ENCODE measurements around the gene DHPS. TPM values are rescaled to one million over a fixed set of nuclear protein-coding genes. Genes with fewer than 3 reads are reported as not detected.
"Not testable (repeated sequence)": the region's sequence is repeated elsewhere in the genome, so short reads cannot be mapped to it uniquely, and the experiment has no call there.

Gene DHPS
- total RNA-seq, 1 experiment from 2014 or later = 128 TPM

DNA sequence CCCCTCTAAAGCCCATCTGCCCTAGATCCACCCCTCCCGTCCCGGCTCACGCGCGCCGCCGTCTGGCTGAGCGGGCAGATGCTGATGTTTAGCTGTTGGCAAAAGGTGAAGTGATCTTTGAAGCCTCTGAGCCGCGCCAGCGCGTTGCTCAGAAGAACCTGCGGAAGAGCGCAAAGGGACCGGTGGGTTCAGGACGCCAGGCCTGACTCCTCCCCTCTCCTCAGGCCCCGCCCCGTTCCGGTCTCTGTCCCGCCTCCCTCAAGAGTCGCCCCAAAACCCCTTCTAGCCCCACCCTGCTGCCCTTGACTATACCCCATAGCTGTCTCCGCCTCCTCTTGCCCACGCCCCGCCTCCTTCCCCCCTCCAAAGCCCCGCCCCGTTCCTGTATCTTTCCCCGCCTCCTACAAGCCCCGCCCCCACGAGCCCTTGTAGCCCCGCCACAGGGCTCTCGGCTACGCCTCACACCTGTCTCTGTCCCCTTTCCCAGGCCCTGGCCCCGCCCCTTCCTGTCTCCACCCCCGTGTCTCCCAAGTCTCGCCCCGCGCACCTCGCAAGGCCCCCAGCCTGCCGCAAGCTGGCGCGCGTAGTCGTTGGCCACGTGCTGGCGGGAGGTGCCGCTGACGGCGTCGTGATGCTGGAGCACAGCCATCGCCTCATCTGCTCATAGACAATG, 24.6 kb downstream of the DHPS start:
- peak in 1 of 2 experiments; percentile 42 for DNase-seq
- Histone ChIP-seq H3K27ac (no peak overlapping the region), H3K4me1 (no peaks in the 10 kb centered on the region), H3K36me3 (peaks cover 55% of the 10 kb centered on the region), H3K27me3 (no peaks in the 10 kb centered on the region), H3K4me3 (no peak overlapping the region), H3K9me3 (replicated peaks) (no peaks in the 10 kb centered on the region; the same call in 1 of the 2 replicates)

DNA sequence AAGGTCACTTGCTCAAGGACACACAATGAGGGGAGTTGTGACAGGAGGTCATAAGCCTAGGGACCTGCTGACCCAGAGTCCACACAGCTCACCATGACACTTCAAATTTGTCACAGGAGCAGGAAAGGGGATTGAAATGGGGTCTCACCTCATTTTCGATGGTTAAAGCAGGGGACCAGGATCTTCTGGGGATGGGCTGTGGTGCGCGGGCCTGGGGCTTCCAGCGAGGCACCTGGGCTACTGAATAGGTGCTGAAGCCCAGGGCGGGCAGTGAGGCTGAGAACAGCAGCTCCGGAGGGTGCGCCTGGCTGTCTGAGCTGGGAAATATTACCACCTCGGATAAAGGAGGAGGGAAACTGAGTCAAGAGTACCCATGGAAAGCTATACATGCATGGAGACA, 26.1 kb downstream of the DHPS start:
- H3K4me1 ChIP-seq = no peaks in the 10 kb centered on the region
- H3K4me3 ChIP-seq = no peak overlapping the region
- DNase-seq = no peak
- no peaks in the 10 kb centered on the region for H3K27me3 ChIP-seq
- no peak overlapping the region for H3K27ac ChIP-seq
- peaks cover 44% of the 10 kb centered on the region for H3K36me3 ChIP-seq
- H3K9me3 ChIP-seq (replicated peaks) = no peaks in the 10 kb centered on the region; the same call in 1 of the 2 replicates

DNA sequence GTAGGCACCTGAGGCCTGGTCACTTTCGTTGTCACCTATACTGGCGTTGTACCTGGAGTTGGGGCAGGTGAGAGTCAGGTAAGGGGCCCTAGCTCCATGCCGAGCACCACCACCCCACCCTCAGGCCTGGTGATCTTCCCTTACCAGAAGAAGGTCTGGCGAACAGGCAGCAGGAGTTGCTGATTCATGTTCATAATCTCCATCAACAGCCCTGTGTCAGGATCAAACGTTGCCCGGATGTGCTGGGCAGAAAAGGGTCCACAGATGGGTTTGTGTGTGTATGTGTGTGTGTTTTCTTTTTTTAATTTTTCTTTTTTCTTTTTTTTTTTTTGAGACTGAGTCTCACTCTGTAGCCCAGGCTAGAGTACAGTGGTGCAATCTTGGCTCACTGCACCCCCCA, 29.5 kb downstream of the DHPS start:
- H3K36me3 ChIP-seq = peaks cover 26% of the 10 kb centered on the region
- peaks cover 4% of the 10 kb centered on the region for H3K9me3 ChIP-seq (replicated peaks)
- no peaks in the 10 kb centered on the region for H3K4me1 ChIP-seq
- H3K4me3 ChIP-seq = no peak overlapping the region
- no peak overlapping the region for H3K27ac ChIP-seq
- no peak for DNase-seq
- H3K27me3 ChIP-seq = no peaks in the 10 kb centered on the region

DNA sequence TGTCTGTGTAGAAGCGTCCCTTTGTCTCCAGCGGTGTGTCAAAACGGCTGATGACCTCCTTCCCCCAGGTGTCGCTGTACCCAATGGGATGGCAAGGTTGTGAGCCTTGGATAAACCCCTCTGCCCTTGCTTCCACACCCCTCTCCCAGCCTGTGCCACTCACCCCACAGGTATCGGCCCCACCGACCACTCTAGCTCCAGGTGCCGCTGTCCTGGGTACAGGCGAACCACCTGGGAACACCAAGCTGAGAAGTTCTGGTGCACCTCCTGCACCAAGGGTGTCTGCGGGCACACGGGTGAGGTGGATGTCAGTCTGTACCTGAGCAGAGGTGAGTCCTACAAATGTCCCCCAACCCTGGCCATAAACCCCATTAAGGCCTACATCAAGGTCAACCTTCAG, 31.7 kb downstream of the DHPS start:
- H3K4me3 ChIP-seq = no peak overlapping the region
- no peaks in the 10 kb centered on the region for H3K27me3 ChIP-seq
- peaks cover 13% of the 10 kb centered on the region for H3K36me3 ChIP-seq
- peaks cover 4% of the 10 kb centered on the region for H3K9me3 ChIP-seq (replicated peaks)
- no peaks in the 10 kb centered on the region for H3K4me1 ChIP-seq
- H3K27ac ChIP-seq = no peak overlapping the region
- no peak for DNase-seq

DNA sequence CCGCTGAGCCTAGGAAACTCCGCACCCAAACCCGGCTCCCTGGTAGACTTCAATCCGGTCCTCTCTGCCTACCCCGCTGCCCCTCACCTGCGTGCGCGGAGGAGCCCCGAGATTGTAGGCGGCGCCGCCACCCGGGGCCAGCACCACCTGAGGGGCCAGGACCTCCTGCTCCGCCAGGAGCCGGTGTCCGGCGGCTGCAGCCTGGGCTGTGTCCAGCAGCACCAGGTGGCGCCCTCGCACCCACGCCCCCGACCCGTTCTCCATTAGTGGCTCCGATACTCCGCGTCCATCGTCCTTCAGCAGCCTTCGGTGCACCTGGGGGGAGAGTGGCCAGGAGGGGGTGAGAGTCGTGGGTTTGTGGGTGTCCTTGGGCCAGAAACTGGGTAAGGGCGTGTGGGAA, 33.6 kb downstream of the DHPS start:
- DNase-seq = no peak
- Histone ChIP-seq H3K9me3 (replicated peaks) (peaks cover 4% of the 10 kb centered on the region), H3K36me3 (0 out of 2 replicates have a peak, but pooled peaks cover 2% of the 10 kb centered on the region), H3K27me3 (no peaks in the 10 kb centered on the region), H3K27ac (no peak overlapping the region), H3K4me3 (no peak overlapping the region), H3K4me1 (no peaks in the 10 kb centered on the region)

DNA sequence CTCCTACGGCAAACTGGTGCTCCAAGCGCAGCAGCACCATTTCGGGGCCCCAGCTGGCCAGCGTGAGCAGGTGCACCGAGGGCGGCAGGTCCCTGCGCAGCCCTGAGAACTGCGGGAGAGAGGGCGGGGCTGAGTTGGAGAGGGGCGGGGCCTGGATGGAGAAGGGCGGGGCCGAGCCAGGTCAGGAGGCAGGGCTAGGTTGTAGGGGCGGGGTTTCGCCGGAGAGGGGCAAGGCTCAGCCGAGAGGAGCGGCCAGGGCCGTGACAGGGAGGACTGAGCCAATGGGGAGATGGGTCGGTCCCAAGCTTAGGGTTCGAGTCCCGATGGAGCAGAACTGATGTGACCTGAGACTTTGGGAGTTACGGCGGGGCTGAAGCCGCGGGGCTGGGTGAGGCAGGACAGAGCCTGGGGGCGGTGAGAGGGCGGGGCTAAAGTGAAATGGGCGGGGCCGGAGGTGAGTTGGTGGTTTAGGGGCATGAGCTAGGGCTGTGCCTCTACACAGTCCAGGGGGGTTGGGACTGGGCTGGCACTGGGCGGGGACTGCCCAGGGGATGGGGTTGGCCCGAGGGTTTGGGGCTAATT, 34.1 kb downstream of the DHPS start:
- Histone ChIP-seq H3K9me3 (replicated peaks) (peaks cover 4% of the 10 kb centered on the region), H3K4me1 (no peaks in the 10 kb centered on the region), H3K4me3 (no peak overlapping the region), H3K27me3 (no peaks in the 10 kb centered on the region), H3K36me3 (0 out of 2 replicates have a peak, but pooled peaks cover 2% of the 10 kb centered on the region), H3K27ac (no peak overlapping the region)
- DNase-seq = peak in 1 of 2 experiments; percentile 33

DNA sequence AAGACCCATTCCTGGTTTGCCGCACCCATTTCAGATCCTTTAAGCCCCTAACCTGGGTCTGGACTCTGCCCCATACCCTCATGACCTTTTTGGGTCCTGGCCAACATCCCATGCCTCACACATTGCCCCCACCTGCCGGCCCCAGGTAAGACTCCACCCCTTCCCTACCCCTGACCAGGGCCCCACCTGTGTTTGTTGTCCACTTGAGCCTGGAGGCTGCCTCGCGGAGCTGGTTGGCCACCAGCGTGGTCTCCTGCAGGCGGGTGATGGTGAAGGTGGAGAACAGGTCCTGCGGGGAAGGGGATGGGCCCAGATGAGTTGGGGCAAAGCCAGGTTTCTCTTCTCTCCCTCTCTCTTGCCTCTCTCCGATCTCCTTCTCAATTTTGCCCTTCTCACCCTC, 34.6 kb downstream of the DHPS start:
- no peak for DNase-seq
- Histone ChIP-seq H3K27ac (no peak overlapping the region), H3K4me1 (no peaks in the 10 kb centered on the region), H3K27me3 (no peaks in the 10 kb centered on the region), H3K4me3 (no peak overlapping the region), H3K36me3 (0 out of 2 replicates have a peak, but pooled peaks cover 2% of the 10 kb centered on the region), H3K9me3 (replicated peaks) (peaks cover 4% of the 10 kb centered on the region)

DNA sequence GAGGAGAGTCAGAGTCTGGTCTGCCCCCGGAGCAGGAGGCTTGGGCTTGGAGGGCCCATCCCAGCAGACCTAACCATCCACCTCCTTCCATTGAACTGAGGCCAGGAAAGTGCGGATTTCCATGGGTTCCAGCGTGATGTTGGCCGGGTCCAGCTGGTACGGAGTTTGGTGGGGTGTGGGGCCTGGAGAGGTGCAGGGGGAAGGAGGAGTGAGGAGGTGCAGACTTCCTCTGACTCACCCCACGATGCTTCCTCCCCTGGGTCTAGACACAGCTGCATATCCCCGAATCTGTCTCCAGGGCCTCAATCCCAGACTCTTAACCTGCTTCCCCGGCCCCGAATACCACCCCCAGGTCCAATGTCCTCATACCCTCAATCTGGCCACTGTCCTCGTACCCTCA, 35.1 kb downstream of the DHPS start:
- Histone ChIP-seq H3K27ac (no peak overlapping the region), H3K4me3 (no peak overlapping the region)
- DNase-seq = no peak

DNA sequence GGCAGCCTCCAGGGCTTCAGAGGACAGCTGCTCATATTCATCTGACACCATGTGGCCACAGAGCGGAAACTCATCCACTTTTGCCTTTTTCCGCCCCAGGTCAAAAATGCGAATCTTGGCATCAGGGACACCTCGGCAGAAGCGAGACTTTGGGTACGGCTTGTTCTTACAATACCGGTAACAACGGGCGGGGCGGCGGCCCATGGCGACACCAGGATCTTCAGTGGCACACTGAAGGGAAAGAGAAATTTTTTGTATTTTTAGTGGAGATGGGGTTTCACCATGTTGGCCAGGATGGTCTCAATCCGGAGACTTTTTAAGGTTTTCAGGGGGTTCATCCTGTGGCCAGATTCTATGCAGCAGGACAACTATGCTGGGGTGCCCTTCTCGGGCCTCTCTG, 38.0 kb downstream of the DHPS start:
- H3K4me1 ChIP-seq; H3K27me3 ChIP-seq; H3K36me3 ChIP-seq; H3K27ac ChIP-seq; H3K4me3 ChIP-seq; H3K9me3 ChIP-seq (replicated peaks); DNase-seq: not testable (repeated sequence)

More for the DNA sequence above, 35.1 kb downstream of the DHPS start:
- no peaks in the 10 kb centered on the region for H3K27me3 ChIP-seq
- H3K36me3 ChIP-seq = 0 out of 2 replicates have a peak, but pooled peaks cover 2% of the 10 kb centered on the region
- H3K9me3 ChIP-seq (replicated peaks) = peaks cover 4% of the 10 kb centered on the region
- no peaks in the 10 kb centered on the region for H3K4me1 ChIP-seq

DNA sequence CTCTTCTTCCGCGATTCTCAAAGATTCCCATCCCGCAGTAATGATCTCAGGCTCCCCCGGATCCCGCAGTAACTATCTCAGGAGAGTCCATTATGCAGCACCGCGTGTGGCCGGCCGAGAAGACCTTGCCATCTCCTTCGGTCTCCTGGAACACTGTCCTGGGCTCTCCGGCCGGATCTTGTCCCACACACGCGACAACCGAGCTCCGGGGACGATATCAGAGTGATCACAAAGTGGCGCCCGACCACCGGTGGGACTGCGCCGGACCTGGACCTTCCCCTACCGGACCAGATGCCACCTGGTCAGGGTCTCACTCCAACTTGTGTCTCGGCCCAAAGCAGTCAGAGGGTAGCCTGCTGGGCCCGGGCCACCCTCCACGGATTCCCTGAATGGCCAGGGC, 39.2 kb downstream of the DHPS start:
- Histone ChIP-seq H3K9me3 (replicated peaks) (peaks cover 5% of the 10 kb centered on the region; the same call in 1 of the 2 replicates), H3K4me1 (no peaks in the 10 kb centered on the region), H3K4me3 (no peak overlapping the region), H3K27ac (no peak overlapping the region), H3K36me3 (no peaks in the 10 kb centered on the region), H3K27me3 (no peaks in the 10 kb centered on the region)
- no peak for DNase-seq

DNA sequence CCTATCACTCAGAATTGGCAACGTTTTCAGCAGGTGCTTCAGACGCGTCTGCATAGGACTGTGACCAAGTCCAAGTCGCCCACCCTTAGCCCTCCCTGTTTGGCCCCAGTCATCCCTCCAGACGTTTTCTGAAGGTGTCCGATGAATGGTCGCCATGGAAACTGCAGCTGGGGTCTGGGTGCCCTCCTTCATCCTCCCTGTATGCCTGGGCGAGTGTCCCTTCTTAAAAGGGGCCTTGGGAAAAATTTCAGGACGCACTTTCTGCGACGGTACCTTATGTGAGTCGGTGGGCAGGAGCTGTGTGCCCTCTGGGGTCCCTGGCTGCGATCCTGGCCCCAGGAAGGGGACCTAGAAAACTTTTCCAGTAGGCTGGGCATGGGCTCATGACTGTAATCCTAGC, 40.2 kb downstream of the DHPS start:
- Histone ChIP-seq H3K27ac (no peak overlapping the region), H3K4me3 (no peak overlapping the region), H3K4me1 (no peaks in the 10 kb centered on the region), H3K36me3 (no peaks in the 10 kb centered on the region), H3K9me3 (replicated peaks) (peaks cover 10% of the 10 kb centered on the region; the same call in 1 of the 2 replicates), H3K27me3 (no peaks in the 10 kb centered on the region)
- no peak for DNase-seq

DNA sequence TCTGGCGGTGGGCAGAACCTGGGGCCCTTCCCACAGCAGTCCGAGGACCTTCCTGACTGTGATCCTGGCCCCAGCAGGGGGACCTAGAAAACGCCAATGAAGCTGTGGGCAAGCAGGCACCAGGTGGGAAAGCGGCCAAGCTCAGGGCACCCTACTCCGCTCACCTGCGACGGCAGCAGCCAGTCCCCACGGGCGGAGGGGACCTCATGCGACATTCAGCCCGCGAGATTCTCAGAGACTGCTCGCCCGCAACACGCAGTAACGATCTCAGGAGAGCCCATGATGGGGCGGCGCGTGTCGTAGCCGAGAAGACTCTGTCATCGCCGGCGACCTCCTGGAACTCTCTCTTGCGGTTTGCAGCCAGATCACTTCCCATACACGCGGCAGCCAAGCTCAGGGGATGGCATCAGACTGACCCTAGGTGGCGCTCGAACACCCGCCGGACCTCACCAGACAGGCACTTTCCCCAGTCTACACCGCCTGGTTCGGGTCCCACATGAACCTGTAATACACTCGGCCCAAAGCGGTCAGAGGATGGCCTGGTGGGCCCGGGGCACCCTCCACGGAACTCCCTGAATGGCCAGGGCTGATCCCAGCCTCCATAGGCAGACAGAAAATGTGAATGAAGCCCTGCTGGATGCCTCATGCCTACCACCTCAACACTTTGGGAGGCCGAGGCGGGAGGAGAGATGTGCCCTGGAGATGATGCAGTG, 41.6 kb downstream of the DHPS start:
- H3K27ac ChIP-seq = no peak overlapping the region
- H3K4me1 ChIP-seq = no peaks in the 10 kb centered on the region
- H3K27me3 ChIP-seq = no peaks in the 10 kb centered on the region
- H3K36me3 ChIP-seq = no peaks in the 10 kb centered on the region
- peak in 1 of 2 experiments; percentile 30 for DNase-seq
- peaks cover 10% of the 10 kb centered on the region; the same call in 1 of the 2 replicates for H3K9me3 ChIP-seq (replicated peaks)
- H3K4me3 ChIP-seq = no peak overlapping the region

DNA sequence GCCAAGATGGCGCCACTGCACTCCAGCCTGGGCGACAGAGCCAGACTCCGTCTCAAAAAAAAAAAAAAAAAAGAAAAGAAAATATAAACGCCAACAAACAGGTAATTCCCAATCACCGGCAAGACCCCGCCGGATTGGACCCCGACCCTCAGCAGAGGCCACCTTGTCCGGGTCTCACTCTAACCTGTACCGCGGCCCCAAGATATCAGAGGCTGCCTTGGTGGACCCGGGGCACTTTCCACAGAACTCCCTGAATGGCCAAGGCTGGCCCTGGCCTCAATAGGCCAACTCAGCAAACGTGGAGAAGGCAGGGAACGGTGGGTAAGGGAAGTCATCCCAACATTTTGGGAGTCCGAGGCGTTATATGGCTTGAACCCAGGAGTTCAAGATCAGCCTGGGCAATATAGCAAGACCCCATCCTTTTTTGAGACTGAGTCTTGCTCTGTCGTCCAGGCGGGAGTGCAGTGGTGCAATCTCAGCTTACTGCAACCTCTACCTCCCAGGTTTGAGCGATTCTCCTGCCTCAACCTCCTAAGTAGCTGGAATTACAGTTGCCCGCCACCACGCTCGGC, 43.0 kb downstream of the DHPS start:
- DNase-seq = no peak
- H3K9me3 ChIP-seq (replicated peaks) = peaks cover 16% of the 10 kb centered on the region; the same call in 1 of the 2 replicates
- H3K4me3 ChIP-seq = no peak overlapping the region
- H3K4me1 ChIP-seq = no peaks in the 10 kb centered on the region
- H3K27me3 ChIP-seq = no peaks in the 10 kb centered on the region
- no peak overlapping the region for H3K27ac ChIP-seq
- H3K36me3 ChIP-seq = no peaks in the 10 kb centered on the region

DNA sequence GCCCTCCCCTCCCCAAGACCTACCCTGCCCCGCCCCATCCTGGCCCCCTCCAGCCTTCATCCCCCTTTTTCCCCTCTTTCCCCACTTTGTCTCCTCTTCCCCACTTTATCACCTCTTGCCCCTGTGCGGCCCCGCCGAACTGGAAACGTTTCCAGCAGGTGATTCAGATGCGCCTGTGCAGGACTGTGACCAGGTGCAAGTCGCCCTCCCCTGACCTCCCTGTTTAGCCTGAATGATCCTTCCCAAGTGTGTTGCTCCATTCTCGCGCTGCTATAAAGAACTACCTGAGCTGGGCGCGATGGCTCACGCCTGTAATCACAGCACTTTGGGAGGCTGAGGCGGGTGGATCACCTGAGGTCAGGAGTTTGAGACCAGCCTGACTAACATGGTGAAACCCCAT, 45.0 kb downstream of the DHPS start:
- Histone ChIP-seq H3K4me1 (no peaks in the 10 kb centered on the region), H3K36me3 (peaks cover 3% of the 10 kb centered on the region), H3K9me3 (replicated peaks) (peaks cover 16% of the 10 kb centered on the region; the same call in 1 of the 2 replicates), H3K27ac (no peak overlapping the region), H3K27me3 (no peaks in the 10 kb centered on the region), H3K4me3 (no peak overlapping the region)
- no peak for DNase-seq

DNA sequence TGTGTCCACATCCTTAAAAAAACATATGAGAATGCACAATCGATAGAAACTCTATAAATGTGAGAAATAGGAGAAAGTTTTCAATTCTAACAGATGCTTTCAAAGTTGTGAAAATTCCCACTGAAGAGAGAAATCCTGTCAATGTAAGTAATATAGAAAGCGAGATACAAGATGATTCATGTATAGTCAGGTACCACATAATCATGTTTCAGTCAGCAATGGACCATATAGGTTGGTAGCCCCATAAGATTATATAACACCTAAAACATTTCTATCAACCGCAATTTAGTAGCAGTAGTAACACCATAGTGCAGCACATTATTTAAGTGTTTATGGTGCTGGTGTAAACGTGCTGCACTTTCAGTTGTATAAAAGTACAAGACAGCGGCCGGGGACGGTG, 52.5 kb downstream of the DHPS start:
- no peak overlapping the region for H3K27ac ChIP-seq
- H3K4me3 ChIP-seq = no peak overlapping the region
- DNase-seq = no peak
- peaks cover 73% of the 10 kb centered on the region for H3K36me3 ChIP-seq
- H3K27me3 ChIP-seq = no peaks in the 10 kb centered on the region
- no peaks in the 10 kb centered on the region for H3K4me1 ChIP-seq
- H3K9me3 ChIP-seq (replicated peaks) = peaks cover 41% of the 10 kb centered on the region

Measured in SJCRH30 (cell line).